ENCODE results near the gene LSAMP. TPM values are rescaled to one million over a fixed set of nuclear protein-coding genes. Genes with fewer than 3 reads are reported as not detected.

Gene LSAMP
- total RNA-seq, 1 donor from 2014 or later = not detected

DNA sequence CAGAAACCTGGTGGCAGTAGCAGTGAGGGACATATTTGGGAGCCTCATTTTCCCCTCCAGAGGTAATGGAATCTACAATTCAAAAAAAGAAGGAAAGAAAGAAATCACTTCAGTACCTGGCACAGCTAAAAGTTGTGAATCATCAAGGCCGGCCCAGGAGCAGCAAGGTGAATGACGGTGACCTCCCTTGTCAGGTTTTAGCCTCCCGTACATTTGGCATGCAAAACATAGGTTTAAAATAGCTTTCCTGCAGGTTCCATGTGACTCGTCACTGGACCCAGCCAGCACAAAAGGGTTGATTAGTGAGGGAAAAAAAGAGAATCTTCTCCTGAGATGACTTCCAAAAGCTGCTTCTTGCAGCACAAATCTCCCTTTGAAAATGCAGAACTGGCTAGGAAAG lies 394.2 kb downstream of the LSAMP start:
- Mint-ChIP-seq H3K9me3 (no peaks in the 10 kb centered on the region), H3K36me3 (ENCODE audit: low read depth) (no peaks in the 10 kb centered on the region), H3K4me1 (ENCODE audit: low read depth) (no peaks in the 10 kb centered on the region)

DNA sequence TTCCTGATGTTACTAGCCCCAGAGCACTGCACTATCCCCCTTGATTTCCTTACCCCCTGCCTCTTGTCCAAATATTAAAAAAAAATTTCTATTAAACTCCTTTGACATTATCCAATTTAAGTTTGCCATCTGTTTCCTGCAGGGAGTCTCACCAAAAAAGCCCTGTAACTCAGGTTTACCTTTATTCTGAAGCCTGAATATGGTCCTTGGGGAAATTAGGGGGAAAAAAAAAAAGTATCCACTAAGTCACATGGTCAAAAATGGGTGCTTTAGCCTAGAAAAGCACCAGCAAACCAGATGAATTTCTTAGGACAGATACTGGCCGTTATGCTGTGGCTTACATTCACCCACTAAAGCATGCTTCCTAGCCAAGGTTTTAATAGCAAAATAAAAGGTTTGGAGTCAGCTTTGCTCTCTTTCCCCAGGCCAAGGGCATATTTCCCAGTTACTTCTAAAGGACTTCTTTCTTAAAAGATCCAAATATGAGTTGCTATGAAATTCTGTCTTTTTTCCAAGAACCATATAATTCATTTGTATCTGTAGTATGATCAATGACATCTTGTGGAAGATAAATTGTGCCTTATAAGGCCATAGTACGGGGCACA lies 394.9 kb downstream of the LSAMP start:
- H3K4me1 Mint-ChIP-seq (ENCODE audit: low read depth) = no peaks in the 10 kb centered on the region
- intact Hi-C loops (cut with micrococcal nuclease) = no loop called here

More for the DNA sequence above, 394.2 kb downstream of the LSAMP start:
- intact Hi-C loops (cut with micrococcal nuclease) = no loop called here
- Mint-ChIP-seq H3K4me3 (ENCODE audit: low read depth) (no peak overlapping the region), H3K27me3 (ENCODE audit: low read depth) (no peaks in the 10 kb centered on the region), H3K27ac (no peak overlapping the region)
- no peak for DNase-seq (ENCODE audit: low spot score)

DNA sequence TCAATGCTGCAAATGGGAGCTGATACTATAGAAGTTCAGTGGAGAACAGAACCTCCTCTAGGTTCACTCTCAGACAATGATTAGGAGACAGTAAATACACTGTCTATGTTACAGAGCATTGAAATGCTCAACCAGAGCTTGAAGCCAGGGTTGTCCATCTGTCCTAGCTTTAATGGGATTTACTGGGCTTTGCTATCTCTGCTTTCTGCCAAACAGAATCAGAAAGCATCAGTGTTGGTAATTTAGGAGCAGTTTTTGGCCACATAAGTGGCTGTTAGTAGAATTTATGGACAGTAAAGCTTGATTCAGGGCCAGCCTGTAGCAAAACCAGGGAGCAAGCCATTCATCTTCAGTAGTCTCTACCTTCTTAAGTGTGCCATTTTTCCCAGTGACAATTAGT lies 396.3 kb downstream of the LSAMP start:
- no peak for DNase-seq (ENCODE audit: low spot score)
- H3K4me1 Mint-ChIP-seq (ENCODE audit: low read depth) = no peaks in the 10 kb centered on the region
- no peak overlapping the region for H3K27ac Mint-ChIP-seq
- H3K9me3 Mint-ChIP-seq = no peaks in the 10 kb centered on the region
- no peak overlapping the region for H3K4me3 Mint-ChIP-seq (ENCODE audit: low read depth)
- intact Hi-C loops (cut with micrococcal nuclease) = no loop called here
- no peaks in the 10 kb centered on the region for H3K27me3 Mint-ChIP-seq (ENCODE audit: low read depth)
- H3K36me3 Mint-ChIP-seq (ENCODE audit: low read depth) = no peaks in the 10 kb centered on the region

More for the DNA sequence above, 394.9 kb downstream of the LSAMP start:
- DNase-seq (ENCODE audit: low spot score) = no peak
- H3K36me3 Mint-ChIP-seq (ENCODE audit: low read depth) = no peaks in the 10 kb centered on the region
- H3K9me3 Mint-ChIP-seq = no peaks in the 10 kb centered on the region
- no peak overlapping the region for H3K27ac Mint-ChIP-seq
- H3K27me3 Mint-ChIP-seq (ENCODE audit: low read depth) = no peaks in the 10 kb centered on the region
- H3K4me3 Mint-ChIP-seq (ENCODE audit: low read depth) = no peak overlapping the region

DNA sequence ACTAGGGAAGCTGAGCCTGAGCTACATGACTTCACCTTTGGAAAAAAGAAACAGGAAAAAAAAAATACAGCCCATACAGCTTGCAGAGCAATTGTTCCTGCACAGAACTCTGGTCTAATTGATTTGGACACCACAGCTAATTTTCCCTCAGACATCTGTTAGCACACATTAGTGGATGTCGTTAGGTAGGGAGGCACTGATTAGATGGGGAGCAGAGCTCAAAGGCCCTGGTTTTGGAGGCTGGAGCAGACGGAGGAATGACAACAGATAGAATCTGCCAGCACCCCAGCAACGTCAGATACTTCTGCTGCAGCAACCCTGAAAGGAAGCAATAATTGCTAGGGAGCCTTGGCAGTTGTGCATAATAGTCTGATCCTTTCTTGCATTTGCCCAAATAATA lies 398.9 kb downstream of the LSAMP start:
- H3K4me1 Mint-ChIP-seq (ENCODE audit: low read depth) = no peaks in the 10 kb centered on the region
- H3K27ac Mint-ChIP-seq = no peak overlapping the region
- DNase-seq (ENCODE audit: low spot score) = no peak
- intact Hi-C loops (cut with micrococcal nuclease) = no loop called here
- no peaks in the 10 kb centered on the region for H3K9me3 Mint-ChIP-seq
- H3K27me3 Mint-ChIP-seq (ENCODE audit: low read depth) = no peaks in the 10 kb centered on the region
- no peaks in the 10 kb centered on the region for H3K36me3 Mint-ChIP-seq (ENCODE audit: low read depth)
- H3K4me3 Mint-ChIP-seq (ENCODE audit: low read depth) = no peak overlapping the region

DNA sequence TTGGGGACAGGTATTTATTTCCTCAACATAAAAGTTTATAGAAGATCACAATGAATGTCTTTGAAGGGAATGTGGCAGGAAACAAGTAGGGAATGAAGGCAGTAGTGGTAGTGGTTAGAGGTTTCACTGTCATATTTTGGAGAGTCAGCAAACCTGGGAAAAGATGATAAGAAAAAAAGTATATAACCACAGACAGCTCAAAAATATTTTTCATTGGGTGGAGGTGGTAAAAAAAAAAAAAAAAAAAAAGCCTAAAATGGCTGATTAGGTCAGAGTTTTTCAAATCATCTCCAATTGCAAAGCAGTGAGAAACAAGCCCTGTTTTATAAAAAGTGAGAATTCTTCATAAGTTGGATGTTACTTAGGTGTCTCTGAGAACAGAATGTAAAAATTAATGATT lies 400.0 kb downstream of the LSAMP start:
- H3K27me3 Mint-ChIP-seq (ENCODE audit: low read depth) = no peaks in the 10 kb centered on the region
- no peaks in the 10 kb centered on the region for H3K9me3 Mint-ChIP-seq
- intact Hi-C loops (cut with micrococcal nuclease) = no loop called here
- no peak for DNase-seq (ENCODE audit: low spot score)
- no peak overlapping the region for H3K4me3 Mint-ChIP-seq (ENCODE audit: low read depth)
- H3K36me3 Mint-ChIP-seq (ENCODE audit: low read depth) = no peaks in the 10 kb centered on the region
- H3K4me1 Mint-ChIP-seq (ENCODE audit: low read depth) = no peaks in the 10 kb centered on the region
- no peak overlapping the region for H3K27ac Mint-ChIP-seq

DNA sequence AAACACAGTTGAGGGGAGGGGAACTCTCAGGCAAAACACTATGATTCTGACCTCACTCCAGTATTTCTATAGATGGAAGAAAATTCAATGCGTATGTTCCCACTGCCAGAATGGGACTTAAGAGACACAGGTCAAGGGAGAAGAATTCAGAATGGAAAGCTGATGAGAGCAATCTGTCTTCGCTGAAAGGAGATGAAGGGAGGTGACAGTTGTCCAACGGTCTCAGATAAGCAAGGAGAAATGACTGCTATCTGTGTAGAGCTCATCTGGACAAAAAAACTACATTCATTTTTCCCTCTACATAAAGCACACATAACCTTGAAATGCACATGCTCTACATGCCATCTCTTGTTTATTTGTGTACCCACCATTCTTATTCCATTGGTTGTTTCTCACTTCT lies 405.1 kb downstream of the LSAMP start:
- H3K27me3 Mint-ChIP-seq (ENCODE audit: low read depth) = no peaks in the 10 kb centered on the region
- H3K36me3 Mint-ChIP-seq (ENCODE audit: low read depth) = no peaks in the 10 kb centered on the region
- DNase-seq (ENCODE audit: low spot score) = no peak
- no peaks in the 10 kb centered on the region for H3K4me1 Mint-ChIP-seq (ENCODE audit: low read depth)
- no peaks in the 10 kb centered on the region for H3K9me3 Mint-ChIP-seq
- no peak overlapping the region for H3K27ac Mint-ChIP-seq
- H3K4me3 Mint-ChIP-seq (ENCODE audit: low read depth) = no peak overlapping the region
- intact Hi-C loops (cut with micrococcal nuclease) = no loop called here

DNA sequence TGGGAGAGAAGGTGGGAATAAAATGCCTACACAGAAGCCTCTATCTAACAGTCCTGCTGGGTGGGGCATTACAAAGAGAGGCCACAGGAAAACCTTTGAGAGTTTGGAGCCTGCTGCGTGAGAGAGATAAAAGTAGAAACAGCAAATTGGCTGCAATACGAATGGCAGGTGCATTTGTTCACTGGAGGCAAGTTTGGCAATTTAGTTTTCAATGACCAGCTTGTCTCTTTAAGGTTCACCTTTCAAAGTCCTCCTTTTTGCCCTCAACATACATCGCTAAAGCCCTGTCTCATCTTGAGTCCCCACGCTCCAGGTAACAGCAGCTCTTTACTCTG lies 405.7 kb downstream of the LSAMP start:
- Mint-ChIP-seq H3K27me3 (ENCODE audit: low read depth) (no peaks in the 10 kb centered on the region), H3K27ac (no peak overlapping the region), H3K4me1 (ENCODE audit: low read depth) (no peaks in the 10 kb centered on the region), H3K4me3 (ENCODE audit: low read depth) (no peak overlapping the region), H3K9me3 (no peaks in the 10 kb centered on the region), H3K36me3 (ENCODE audit: low read depth) (no peaks in the 10 kb centered on the region)
- DNase-seq (ENCODE audit: low spot score) = no peak
- intact Hi-C loops (cut with micrococcal nuclease) = no loop called here

DNA sequence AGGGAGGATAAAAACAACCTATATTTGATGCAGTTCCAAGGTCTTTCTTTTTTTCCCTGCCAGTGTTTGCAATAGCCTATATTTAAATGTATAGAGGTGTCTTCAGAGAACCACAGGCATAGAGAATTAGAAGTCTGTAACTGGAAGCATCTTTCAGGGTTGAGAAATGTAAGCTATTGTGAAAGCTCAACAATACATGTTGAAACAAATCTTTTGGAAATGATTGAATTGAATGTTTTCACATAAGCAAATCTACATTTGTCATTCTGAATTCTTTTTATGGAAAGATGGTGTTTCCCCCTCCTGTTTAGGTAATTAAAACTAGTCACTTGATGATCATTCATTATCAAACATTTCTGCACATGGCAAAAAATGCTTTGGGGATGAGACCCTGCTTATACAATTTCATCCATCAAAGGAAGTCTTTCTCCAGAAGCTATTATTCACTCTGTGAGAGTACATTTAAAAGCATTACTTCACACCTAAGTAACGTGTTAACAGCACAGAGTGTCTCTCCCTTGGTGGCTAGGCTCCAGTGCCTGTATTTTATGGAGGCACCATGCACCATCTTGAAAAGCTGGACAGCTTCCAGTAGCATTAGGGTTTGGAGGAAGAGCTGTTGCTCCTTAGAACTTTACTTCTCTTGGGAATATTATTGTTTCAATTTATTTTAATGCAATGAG lies 406.2 kb downstream of the LSAMP start:
- H3K36me3 Mint-ChIP-seq (ENCODE audit: low read depth) = no peaks in the 10 kb centered on the region
- no peak overlapping the region for H3K4me3 Mint-ChIP-seq (ENCODE audit: low read depth)
- no peak overlapping the region for H3K27ac Mint-ChIP-seq
- no peaks in the 10 kb centered on the region for H3K27me3 Mint-ChIP-seq (ENCODE audit: low read depth)
- H3K4me1 Mint-ChIP-seq (ENCODE audit: low read depth) = no peaks in the 10 kb centered on the region
- no peak for DNase-seq (ENCODE audit: low spot score)
- intact Hi-C loops (cut with micrococcal nuclease) = no loop called here
- no peaks in the 10 kb centered on the region for H3K9me3 Mint-ChIP-seq

DNA sequence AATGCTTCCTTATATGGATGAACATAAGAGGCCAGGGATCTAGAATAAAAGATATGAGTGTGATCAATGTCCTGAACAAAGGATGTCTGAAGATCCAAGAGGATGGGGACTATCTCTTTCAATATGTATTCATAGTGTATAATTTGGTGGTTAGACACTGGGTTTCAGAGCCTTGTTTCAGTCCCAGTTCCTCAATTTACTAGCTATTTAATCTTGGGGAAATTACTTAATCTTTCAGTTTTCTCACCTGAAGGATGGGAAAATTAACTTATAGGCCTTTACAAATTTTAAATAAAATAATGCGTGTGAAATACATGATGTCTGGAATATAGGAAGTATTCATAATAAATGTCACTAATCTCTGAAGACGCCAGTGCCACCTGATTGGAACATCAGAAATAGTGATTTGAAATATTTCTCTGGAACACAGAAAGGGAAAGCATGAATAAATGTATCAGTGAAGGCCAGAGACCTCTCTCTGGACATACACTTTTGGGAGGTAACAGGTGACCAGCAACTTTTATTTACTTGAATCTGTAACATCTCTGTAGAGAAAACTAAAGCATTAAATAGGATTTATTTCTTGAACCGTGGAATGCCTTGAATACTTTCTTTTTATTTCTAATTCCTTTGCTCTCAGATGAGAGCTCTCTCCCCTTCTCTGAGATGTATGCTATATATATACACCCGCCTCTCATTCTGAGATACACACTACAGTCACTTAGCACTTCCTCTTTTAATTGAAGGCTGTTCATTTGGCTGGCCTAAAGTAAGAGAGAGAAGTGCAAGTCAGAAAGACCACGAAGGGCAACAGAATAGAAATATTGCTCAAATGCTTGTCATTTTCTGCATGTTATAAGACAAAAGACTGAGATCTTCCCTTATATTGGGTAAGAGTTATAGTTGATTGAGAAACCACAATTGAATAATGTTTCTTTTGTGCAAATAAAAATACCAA lies 407.1 kb downstream of the LSAMP start:
- H3K4me1 Mint-ChIP-seq (ENCODE audit: low read depth) = no peaks in the 10 kb centered on the region
- no peaks in the 10 kb centered on the region for H3K27me3 Mint-ChIP-seq (ENCODE audit: low read depth)
- H3K27ac Mint-ChIP-seq = no peak overlapping the region
- intact Hi-C loops (cut with micrococcal nuclease) = no loop called here
- H3K9me3 Mint-ChIP-seq = no peaks in the 10 kb centered on the region
- H3K4me3 Mint-ChIP-seq (ENCODE audit: low read depth) = no peak overlapping the region
- no peaks in the 10 kb centered on the region for H3K36me3 Mint-ChIP-seq (ENCODE audit: low read depth)
- no peak for DNase-seq (ENCODE audit: low spot score)

DNA sequence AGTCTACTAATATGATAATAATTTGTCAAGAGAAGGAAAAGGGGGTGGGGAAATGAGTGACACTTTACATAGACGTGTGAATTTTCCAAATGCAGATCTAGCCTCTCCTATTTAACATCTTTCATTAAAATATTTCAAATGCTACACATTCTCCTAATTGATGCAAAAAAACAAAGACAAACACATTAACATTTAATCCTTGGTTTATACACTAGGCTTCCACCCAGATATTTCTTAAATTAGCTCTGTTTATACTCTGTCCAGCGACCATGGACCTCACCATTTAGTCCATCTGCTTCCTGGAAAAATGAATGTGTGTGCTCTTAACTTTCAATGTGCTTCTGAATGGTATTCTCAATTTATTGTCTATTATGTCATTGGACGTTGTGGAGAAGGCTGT lies 409.9 kb downstream of the LSAMP start:
- DNase-seq (ENCODE audit: low spot score) = no peak
- Mint-ChIP-seq H3K27me3 (ENCODE audit: low read depth) (no peaks in the 10 kb centered on the region), H3K36me3 (ENCODE audit: low read depth) (no peaks in the 10 kb centered on the region), H3K4me1 (ENCODE audit: low read depth) (no peaks in the 10 kb centered on the region), H3K4me3 (ENCODE audit: low read depth) (no peak overlapping the region), H3K9me3 (no peaks in the 10 kb centered on the region), H3K27ac (no peak overlapping the region)
- intact Hi-C loops (cut with micrococcal nuclease) = no loop called here

DNA sequence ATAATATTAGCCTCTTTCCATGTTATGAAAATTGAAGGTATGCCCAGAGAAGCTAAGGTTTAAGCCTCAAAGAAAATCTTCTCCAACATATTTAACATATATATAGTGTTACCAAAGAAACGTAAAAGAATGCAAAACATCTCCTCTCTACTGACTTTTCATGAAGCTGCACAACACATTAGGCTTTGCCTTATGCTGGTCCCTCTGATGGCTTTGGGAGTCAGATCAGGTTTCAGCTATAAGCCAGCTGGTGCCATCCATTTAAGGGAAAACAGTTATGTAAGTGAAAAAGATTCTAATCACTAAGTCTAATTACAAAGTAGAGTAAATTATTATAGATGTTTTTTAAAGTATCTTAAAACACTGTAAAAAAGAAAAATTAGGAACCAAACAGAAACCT lies 410.5 kb downstream of the LSAMP start:
- no peak overlapping the region for H3K4me3 Mint-ChIP-seq (ENCODE audit: low read depth)
- no peaks in the 10 kb centered on the region for H3K27me3 Mint-ChIP-seq (ENCODE audit: low read depth)
- intact Hi-C loops (cut with micrococcal nuclease) = no loop called here
- no peaks in the 10 kb centered on the region for H3K9me3 Mint-ChIP-seq
- no peaks in the 10 kb centered on the region for H3K4me1 Mint-ChIP-seq (ENCODE audit: low read depth)
- H3K36me3 Mint-ChIP-seq (ENCODE audit: low read depth) = no peaks in the 10 kb centered on the region
- H3K27ac Mint-ChIP-seq = no peak overlapping the region
- DNase-seq (ENCODE audit: low spot score) = no peak

DNA sequence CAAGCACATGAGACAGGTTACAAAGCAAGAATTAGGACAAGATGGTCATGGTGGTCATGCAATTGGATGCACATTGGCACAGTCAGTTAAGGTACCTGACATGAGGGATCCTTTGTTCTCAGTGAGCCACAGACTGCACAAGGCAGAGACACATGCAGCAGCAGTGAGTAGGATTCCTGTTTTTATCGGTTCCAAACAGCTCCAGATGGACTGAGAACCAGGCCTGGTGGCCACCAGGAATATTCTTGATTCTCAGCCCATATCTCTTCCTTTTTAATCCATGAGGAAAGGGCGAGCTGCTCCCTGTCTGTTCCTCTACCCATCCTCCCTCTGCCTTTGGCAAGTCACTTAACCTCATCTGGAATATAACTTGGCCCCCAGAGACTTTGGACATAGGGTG lies 411.2 kb downstream of the LSAMP start:
- intact Hi-C loops (cut with micrococcal nuclease) = no loop called here
- no peaks in the 10 kb centered on the region for H3K4me1 Mint-ChIP-seq (ENCODE audit: low read depth)
- no peaks in the 10 kb centered on the region for H3K27me3 Mint-ChIP-seq (ENCODE audit: low read depth)
- no peak overlapping the region for H3K27ac Mint-ChIP-seq
- no peak overlapping the region for H3K4me3 Mint-ChIP-seq (ENCODE audit: low read depth)
- DNase-seq (ENCODE audit: low spot score) = no peak
- no peaks in the 10 kb centered on the region for H3K36me3 Mint-ChIP-seq (ENCODE audit: low read depth)
- H3K9me3 Mint-ChIP-seq = no peaks in the 10 kb centered on the region

DNA sequence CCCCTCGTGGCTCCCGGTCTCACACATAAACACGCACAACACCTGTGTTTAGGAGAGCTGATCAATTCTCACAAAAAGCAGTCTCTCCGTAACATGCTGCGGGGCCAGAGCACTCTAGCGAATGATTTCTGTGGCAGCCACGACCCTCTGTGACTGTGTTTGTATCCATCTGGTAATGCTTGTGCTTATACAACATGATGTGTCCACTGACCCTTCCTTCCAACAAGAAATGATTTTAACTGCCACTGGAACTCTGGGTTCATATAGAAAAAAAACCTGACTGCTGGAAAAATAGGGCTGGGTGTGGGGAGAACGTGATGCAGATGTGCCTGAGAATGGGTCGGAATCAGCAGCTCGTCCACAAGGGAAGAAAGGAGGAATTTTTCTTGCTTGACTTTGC lies 411.8 kb downstream of the LSAMP start:
- Mint-ChIP-seq H3K27me3 (ENCODE audit: low read depth) (no peaks in the 10 kb centered on the region), H3K4me3 (ENCODE audit: low read depth) (no peak overlapping the region), H3K4me1 (ENCODE audit: low read depth) (no peaks in the 10 kb centered on the region), H3K36me3 (ENCODE audit: low read depth) (no peaks in the 10 kb centered on the region), H3K27ac (no peak overlapping the region), H3K9me3 (no peaks in the 10 kb centered on the region)
- intact Hi-C loops (cut with micrococcal nuclease) = no loop called here
- no peak for DNase-seq (ENCODE audit: low spot score)
